ENCODE measurements around the gene IGF1R.

IGF1R gene

DNA sequence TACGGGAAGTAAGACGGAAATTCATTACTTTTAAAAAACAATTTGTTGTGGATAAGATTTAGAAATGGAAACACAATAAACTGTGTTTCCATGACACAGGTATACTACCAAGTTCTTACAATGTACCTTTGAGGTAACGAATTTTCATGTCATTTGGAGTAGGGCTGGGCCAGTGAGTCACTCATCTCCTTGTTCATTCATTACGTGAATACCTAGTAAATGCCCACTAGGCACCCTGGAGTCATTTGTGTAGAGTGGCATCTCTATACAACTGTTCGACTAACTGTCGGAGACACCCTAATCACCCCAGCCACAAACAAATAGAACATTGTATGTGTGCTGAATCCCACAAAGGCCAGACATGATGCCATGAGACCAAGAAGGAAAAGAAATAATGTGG, 94.8 kb downstream of the IGF1R start:
- H3K27ac ChIP-seq = no peak overlapping the region
- TF ChIP-seq, protein P1, sequence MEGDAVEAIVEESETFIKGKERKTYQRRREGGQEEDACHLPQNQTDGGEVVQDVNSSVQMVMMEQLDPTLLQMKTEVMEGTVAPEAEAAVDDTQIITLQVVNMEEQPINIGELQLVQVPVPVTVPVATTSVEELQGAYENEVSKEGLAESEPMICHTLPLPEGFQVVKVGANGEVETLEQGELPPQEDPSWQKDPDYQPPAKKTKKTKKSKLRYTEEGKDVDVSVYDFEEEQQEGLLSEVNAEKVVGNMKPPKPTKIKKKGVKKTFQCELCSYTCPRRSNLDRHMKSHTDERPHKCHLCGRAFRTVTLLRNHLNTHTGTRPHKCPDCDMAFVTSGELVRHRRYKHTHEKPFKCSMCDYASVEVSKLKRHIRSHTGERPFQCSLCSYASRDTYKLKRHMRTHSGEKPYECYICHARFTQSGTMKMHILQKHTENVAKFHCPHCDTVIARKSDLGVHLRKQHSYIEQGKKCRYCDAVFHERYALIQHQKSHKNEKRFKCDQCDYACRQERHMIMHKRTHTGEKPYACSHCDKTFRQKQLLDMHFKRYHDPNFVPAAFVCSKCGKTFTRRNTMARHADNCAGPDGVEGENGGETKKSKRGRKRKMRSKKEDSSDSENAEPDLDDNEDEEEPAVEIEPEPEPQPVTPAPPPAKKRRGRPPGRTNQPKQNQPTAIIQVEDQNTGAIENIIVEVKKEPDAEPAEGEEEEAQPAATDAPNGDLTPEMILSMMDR (conservative IDR thresholded peaks at IDR 0.05) = no peak
- no peak for TF ChIP-seq ZFX (IDR thresholded peaks at IDR 0.05)

DNA sequence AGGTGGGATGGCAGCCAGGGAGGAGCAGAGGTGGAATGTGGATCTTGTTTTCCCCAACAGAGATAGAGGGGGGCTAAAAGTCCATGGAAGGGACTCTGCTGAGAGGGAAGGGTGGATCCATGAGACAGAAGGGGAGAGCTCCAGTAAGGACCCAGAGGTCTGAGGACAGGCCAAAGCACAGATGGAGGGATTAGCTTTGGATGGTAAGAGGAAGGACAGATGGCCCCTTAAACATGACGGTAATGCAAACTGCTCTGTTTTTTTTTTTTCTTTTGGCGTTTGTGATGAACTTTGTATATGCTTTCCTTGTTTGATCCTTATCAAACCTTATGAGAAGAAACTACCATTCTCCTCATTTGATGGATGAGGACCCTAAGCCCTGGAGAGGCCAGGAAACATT, 96.2 kb downstream of the IGF1R start:
- H3K27ac ChIP-seq = no peak overlapping the region
- TF ChIP-seq, protein P1 (conservative IDR thresholded peaks at IDR 0.05) = no peak
- no peak for TF ChIP-seq ZFX (IDR thresholded peaks at IDR 0.05)

- no peak overlapping the region for H3K27ac ChIP-seq
- TF ChIP-seq ZFX (IDR thresholded peaks at IDR 0.05) = no peak
- TF ChIP-seq, protein P1 (conservative IDR thresholded peaks at IDR 0.05) = no peak
These were observed 96.8 kb downstream of the IGF1R start for GRCh38 chr15:98745179-98745578.

DNA sequence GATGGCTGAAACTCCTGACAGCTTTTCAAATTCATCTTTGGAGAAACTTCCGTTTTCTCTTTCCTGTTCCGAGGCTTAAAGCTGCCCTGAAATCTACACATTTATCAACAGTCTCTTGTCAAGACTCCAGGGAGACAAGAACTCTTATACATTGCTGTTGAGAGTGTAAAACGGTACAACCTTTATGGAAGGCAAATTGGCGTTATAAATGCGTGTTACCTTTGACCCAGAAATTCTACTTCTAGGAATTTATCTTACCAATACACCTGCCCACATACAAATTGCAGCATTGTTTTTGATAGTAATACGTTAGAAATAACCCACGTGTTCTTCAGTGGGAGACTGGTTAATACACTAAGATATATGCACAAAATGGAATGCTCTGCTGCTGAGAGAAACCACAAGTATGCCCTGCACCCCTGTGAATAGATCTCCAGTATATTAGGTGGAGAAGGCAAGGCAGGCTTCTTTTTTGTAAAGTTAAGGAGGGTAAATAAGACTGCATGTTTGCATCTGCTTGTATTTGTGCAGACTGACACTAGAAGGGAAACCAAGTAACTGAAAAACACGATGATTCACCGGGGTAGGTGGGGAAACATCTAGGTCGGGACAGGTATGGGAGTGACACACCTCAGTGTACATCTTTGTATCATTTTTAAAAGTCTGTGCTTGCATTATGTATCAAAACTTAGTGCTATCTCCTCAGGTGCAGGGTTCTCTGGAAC, 97.5 kb downstream of the IGF1R start:
- no peak for TF ChIP-seq ZFX (IDR thresholded peaks at IDR 0.05)
- TF ChIP-seq, protein P1 (conservative IDR thresholded peaks at IDR 0.05) = no peak
- H3K27ac ChIP-seq = no peak overlapping the region

- no peak overlapping the region for H3K27ac ChIP-seq
- TF ChIP-seq, protein P1 (conservative IDR thresholded peaks at IDR 0.05) = no peak
- no peak for TF ChIP-seq ZFX (IDR thresholded peaks at IDR 0.05)
These were observed 98.2 kb downstream of the IGF1R start for GRCh38 chr15:98746375-98747155.

DNA sequence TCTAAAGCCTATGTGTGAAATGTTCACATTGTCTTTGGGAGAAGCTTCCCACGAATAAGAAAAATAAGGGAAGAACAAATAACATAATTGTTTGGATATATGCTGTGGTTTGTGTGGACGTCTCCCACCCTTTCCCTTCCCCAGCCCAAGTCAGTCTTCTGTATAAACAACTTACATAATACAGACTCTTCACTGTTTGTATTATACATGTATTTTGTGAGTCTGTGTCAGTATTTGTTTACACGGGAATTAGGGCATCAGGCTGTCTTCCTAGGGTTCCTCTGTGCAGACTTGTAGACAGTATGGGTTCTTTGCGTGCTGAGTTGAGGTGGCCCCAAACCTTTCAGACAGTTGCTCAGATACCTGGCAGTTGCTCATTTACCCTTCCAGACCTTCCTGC, 103.4 kb downstream of the IGF1R start:
- H3K27ac ChIP-seq = no peak overlapping the region
- TF ChIP-seq, protein P1 (conservative IDR thresholded peaks at IDR 0.05) = no peak
- no peak for TF ChIP-seq ZFX (IDR thresholded peaks at IDR 0.05)
